ENCODE measurements around the gene GAB2.

DNA sequence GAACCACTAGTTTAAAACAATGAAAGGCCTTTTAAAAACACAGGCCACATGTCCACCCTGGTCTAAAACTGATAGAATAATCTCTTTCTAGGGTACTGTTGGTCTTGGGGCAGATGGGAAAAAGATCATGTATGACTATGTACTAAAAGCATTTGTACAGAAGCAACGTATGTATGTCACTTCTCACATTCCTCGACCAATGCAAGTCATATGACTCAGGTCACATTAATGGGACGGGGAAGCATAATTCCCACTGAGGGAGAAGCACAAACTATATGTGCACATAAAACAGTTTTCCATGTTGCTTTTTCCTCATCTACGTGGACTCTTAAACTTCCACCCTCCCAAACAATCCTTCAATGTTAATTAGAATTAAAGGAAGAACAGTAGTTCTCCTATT is 32.2 kb upstream of the GAB2 start:
- no peak for TF ChIP-seq ISL1 (CRISPR knock-in tag; IDR thresholded peaks at IDR 0.05)
- no peak for TF ChIP-seq ZNF70 (CRISPR knock-in tag; IDR thresholded peaks at IDR 0.05)
- TF ChIP-seq ARNTL (CRISPR knock-in tag; IDR thresholded peaks at IDR 0.05; ENCODE audit: borderline replicate concordance, low read depth) = no peak
- TF ChIP-seq, protein P1, sequence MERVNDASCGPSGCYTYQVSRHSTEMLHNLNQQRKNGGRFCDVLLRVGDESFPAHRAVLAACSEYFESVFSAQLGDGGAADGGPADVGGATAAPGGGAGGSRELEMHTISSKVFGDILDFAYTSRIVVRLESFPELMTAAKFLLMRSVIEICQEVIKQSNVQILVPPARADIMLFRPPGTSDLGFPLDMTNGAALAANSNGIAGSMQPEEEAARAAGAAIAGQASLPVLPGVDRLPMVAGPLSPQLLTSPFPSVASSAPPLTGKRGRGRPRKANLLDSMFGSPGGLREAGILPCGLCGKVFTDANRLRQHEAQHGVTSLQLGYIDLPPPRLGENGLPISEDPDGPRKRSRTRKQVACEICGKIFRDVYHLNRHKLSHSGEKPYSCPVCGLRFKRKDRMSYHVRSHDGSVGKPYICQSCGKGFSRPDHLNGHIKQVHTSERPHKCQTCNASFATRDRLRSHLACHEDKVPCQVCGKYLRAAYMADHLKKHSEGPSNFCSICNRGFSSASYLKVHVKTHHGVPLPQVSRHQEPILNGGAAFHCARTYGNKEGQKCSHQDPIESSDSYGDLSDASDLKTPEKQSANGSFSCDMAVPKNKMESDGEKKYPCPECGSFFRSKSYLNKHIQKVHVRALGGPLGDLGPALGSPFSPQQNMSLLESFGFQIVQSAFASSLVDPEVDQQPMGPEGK (CRISPR knock-in tag; IDR thresholded peaks at IDR 0.05; ENCODE audit: borderline replicate concordance) = no peak
- TF ChIP-seq OSR1 (CRISPR knock-in tag; IDR thresholded peaks at IDR 0.05) = no peak

Measured in SK-N-SH treated with all-trans-retinoic acid at 6 μM for 48 hours (cell line).